Measurements from ENCODE around the gene ANG. TPM values are rescaled to one million over a fixed set of nuclear protein-coding genes. Genes with fewer than 3 reads are reported as not detected.

ANG gene
- total RNA-seq, 1 donor from 2014 or later, result 4.0 TPM

DNA sequence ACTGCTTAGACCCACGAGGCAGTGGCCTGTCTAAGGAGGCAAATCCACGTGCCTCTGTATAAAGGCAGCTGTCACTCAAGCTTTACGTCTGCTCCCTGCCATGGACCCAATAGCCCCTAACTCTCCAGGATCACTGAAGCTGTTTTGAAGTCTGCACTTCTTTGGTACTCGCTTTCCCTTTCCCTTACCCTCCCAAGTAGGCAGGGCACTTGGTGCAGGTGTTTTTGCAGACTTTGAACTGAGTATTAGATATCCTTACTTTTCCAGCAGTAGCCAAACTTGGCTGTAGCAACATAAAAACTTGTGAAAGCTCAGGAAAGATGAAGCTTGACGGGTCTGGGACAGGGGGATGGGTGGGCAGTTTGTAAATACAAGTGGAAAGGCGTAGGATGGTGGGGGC is 29.2 kb upstream of the ANG start:
- Histone ChIP-seq H3K4me3 (ENCODE audit: insufficient read depth, low read depth, low read length) (no peak overlapping the region), H3K27me3 (ENCODE audit: insufficient read depth, low read length) (peaks cover 26% of the 10 kb centered on the region), H3K79me2 (ENCODE audit: insufficient read depth, low read length) (no peaks in the 10 kb centered on the region), H3K27ac (ENCODE audit: low read depth, low read length) (no peak overlapping the region), H3K9me3 (ENCODE audit: insufficient read depth, low read depth, low read length) (no peaks in the 10 kb centered on the region), H3K36me3 (ENCODE audit: insufficient read depth, low read length) (no peaks in the 10 kb centered on the region), H3K4me2 (ENCODE audit: low read length) (no peak overlapping the region), H4K20me1 (ENCODE audit: insufficient read depth, low read length) (no peaks in the 10 kb centered on the region), H2AFZ (ENCODE audit: low read depth, low read length) (no peak overlapping the region), H3K9ac (ENCODE audit: low read length) (no peak overlapping the region), H3K4me1 (ENCODE audit: insufficient read depth, low read length) (no peaks in the 10 kb centered on the region)
- DNase-seq (ENCODE audit: low read depth) (no peak), FAIRE-seq (no peak)
- Mint-ChIP-seq H3K4me3 (ENCODE audit: unreplicated experiment) (no peak overlapping the region), H3K4me1 (ENCODE audit: low read depth, unreplicated experiment) (no peaks in the 10 kb centered on the region), H3K9me3 (ENCODE audit: unreplicated experiment) (peaks cover 6% of the 10 kb centered on the region), H3K36me3 (ENCODE audit: low read depth, unreplicated experiment) (no peaks in the 10 kb centered on the region), H3K27me3 (ENCODE audit: low read depth, unreplicated experiment) (peaks cover 92% of the 10 kb centered on the region), H3K27ac (ENCODE audit: unreplicated experiment) (no peak overlapping the region)
- TF ChIP-seq EZH2 (IDR thresholded peaks at IDR 0.05; ENCODE audit: insufficient read depth, low read length), result no peak
- TF ChIP-seq, protein P1, sequence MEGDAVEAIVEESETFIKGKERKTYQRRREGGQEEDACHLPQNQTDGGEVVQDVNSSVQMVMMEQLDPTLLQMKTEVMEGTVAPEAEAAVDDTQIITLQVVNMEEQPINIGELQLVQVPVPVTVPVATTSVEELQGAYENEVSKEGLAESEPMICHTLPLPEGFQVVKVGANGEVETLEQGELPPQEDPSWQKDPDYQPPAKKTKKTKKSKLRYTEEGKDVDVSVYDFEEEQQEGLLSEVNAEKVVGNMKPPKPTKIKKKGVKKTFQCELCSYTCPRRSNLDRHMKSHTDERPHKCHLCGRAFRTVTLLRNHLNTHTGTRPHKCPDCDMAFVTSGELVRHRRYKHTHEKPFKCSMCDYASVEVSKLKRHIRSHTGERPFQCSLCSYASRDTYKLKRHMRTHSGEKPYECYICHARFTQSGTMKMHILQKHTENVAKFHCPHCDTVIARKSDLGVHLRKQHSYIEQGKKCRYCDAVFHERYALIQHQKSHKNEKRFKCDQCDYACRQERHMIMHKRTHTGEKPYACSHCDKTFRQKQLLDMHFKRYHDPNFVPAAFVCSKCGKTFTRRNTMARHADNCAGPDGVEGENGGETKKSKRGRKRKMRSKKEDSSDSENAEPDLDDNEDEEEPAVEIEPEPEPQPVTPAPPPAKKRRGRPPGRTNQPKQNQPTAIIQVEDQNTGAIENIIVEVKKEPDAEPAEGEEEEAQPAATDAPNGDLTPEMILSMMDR (IDR thresholded peaks at IDR 0.05; ENCODE audit: insufficient read depth, low read depth, low read length), result no peak

DNA sequence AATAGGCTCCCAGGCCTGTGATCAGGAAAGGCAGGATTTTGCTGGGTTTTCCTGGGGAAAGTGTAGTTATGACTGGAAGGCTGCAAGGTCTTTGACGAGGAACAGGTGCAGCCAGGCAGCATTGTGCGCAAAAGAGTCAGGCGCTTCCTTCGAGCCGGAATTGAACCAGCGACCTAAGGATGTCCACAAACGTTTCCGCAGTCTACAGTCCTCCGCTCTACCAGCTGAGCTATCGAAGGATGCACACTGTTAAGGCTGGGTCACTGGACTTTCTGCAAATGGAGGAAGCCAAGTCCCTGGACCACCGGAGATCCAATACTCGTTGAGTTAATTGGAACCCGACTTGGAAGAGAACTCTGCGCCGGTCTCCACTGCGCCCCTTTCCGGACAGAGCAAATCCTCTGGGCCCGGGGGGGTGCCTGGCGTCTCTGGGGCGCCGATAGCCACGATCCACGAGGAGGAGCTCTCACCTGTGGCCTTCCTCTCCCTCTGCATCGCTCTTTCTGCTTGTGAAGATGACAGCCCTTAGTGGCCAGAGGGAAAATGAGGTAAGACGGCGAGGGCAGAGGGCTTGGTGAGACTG is 28.7 kb upstream of the ANG start:
- Histone ChIP-seq H3K4me1 (ENCODE audit: insufficient read depth, low read length) (no peaks in the 10 kb centered on the region), H2AFZ (ENCODE audit: low read depth, low read length) (no peak overlapping the region), H3K27me3 (ENCODE audit: insufficient read depth, low read length) (peaks cover 26% of the 10 kb centered on the region), H3K9me3 (ENCODE audit: insufficient read depth, low read depth, low read length) (no peaks in the 10 kb centered on the region), H3K4me3 (ENCODE audit: insufficient read depth, low read depth, low read length) (no peak overlapping the region), H4K20me1 (ENCODE audit: insufficient read depth, low read length) (no peaks in the 10 kb centered on the region), H3K36me3 (ENCODE audit: insufficient read depth, low read length) (no peaks in the 10 kb centered on the region), H3K27ac (ENCODE audit: low read depth, low read length) (no peak overlapping the region), H3K79me2 (ENCODE audit: insufficient read depth, low read length) (no peaks in the 10 kb centered on the region), H3K4me2 (ENCODE audit: low read length) (no peak overlapping the region), H3K9ac (ENCODE audit: low read length) (no peak overlapping the region)
- Mint-ChIP-seq H3K27me3 (ENCODE audit: low read depth, unreplicated experiment) (peaks cover 93% of the 10 kb centered on the region), H3K9me3 (ENCODE audit: unreplicated experiment) (peaks cover 6% of the 10 kb centered on the region), H3K27ac (ENCODE audit: unreplicated experiment) (no peak overlapping the region), H3K4me1 (ENCODE audit: low read depth, unreplicated experiment) (no peaks in the 10 kb centered on the region), H3K4me3 (ENCODE audit: unreplicated experiment) (no peak overlapping the region), H3K36me3 (ENCODE audit: low read depth, unreplicated experiment) (no peaks in the 10 kb centered on the region)
- no peak for DNase-seq (ENCODE audit: low read depth)
- FAIRE-seq, result no peak
- TF ChIP-seq, protein P1 (IDR thresholded peaks at IDR 0.05; ENCODE audit: insufficient read depth, low read depth, low read length), result no peak
- no peak for TF ChIP-seq EZH2 (IDR thresholded peaks at IDR 0.05; ENCODE audit: insufficient read depth, low read length)

DNA sequence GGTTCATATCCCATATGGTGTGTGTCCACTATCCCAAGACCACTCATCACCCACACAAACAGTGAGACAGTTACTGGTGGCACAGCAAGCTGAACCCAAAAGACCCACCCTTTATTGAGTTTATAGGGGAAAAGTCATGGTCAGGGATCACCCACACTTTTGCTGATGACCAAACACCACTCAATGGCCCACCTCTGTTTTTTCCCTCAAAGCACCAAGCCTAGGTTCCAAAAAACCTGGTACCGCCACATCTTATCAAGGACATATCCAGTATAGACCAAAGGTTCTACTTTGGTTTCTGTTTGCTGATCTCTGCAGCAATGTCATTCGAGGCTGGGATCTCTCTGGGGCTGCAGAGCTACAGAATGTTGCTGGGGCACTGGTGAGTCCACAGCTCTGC is 27.4 kb upstream of the ANG start:
- H2AFZ ChIP-seq (ENCODE audit: low read depth, low read length), result no peak overlapping the region
- H3K79me2 ChIP-seq (ENCODE audit: insufficient read depth, low read length), result no peaks in the 10 kb centered on the region
- TF ChIP-seq, protein P1 (IDR thresholded peaks at IDR 0.05; ENCODE audit: insufficient read depth, low read depth, low read length), result no peak
- no peak for TF ChIP-seq EZH2 (IDR thresholded peaks at IDR 0.05; ENCODE audit: insufficient read depth, low read length)
- H3K4me1 Mint-ChIP-seq (ENCODE audit: low read depth, unreplicated experiment), result no peaks in the 10 kb centered on the region
- DNase-seq (ENCODE audit: low read depth) (no peak), FAIRE-seq (no peak)
- no peaks in the 10 kb centered on the region for H4K20me1 ChIP-seq (ENCODE audit: insufficient read depth, low read length)
- no peaks in the 10 kb centered on the region for H3K9me3 ChIP-seq (ENCODE audit: insufficient read depth, low read depth, low read length)
- peaks cover 6% of the 10 kb centered on the region for H3K9me3 Mint-ChIP-seq (ENCODE audit: unreplicated experiment)
- peak overlapping the region; percentile 34 for H3K27ac Mint-ChIP-seq (ENCODE audit: unreplicated experiment)
- H3K27me3 ChIP-seq (ENCODE audit: insufficient read depth, low read length), result peaks cover 19% of the 10 kb centered on the region
- H3K4me2 ChIP-seq (ENCODE audit: low read length), result no peak overlapping the region
- H3K4me3 Mint-ChIP-seq (ENCODE audit: unreplicated experiment), result no peak overlapping the region
- H3K27ac ChIP-seq (ENCODE audit: low read depth, low read length), result no peak overlapping the region
- H3K36me3 Mint-ChIP-seq (ENCODE audit: low read depth, unreplicated experiment), result no peaks in the 10 kb centered on the region
- no peak overlapping the region for H3K4me3 ChIP-seq (ENCODE audit: insufficient read depth, low read depth, low read length)
- H3K9ac ChIP-seq (ENCODE audit: low read length), result no peak overlapping the region
- H3K27me3 Mint-ChIP-seq (ENCODE audit: low read depth, unreplicated experiment), result peaks cover 83% of the 10 kb centered on the region
- H3K36me3 ChIP-seq (ENCODE audit: insufficient read depth, low read length), result no peaks in the 10 kb centered on the region
- no peaks in the 10 kb centered on the region for H3K4me1 ChIP-seq (ENCODE audit: insufficient read depth, low read length)
